Measurements from ENCODE around the gene SCRT2. TPM values are rescaled to one million over a fixed set of nuclear protein-coding genes. Genes with fewer than 3 reads are reported as not detected.

SCRT2 gene
- total RNA-seq, 1 donor from 2014 or later, result not detected

GRCh38 chr20:707451-708110 lies 32.0 kb upstream of the SCRT2 start:
- Mint-ChIP-seq H3K4me3 (no peak overlapping the region), H3K27me3 (ENCODE audit: insufficient read depth, low read depth) (peaks cover 37% of the 10 kb centered on the region), H3K27ac (no peak overlapping the region), H3K36me3 (peaks cover 3% of the 10 kb centered on the region), H3K9me3 (peaks cover 17% of the 10 kb centered on the region), H3K4me1 (peaks cover 19% of the 10 kb centered on the region)
- Histone ChIP-seq H3K4me2 (no peak overlapping the region), H3K9me3 (ENCODE audit: low read depth) (no peaks in the 10 kb centered on the region), H3K27ac (no peak overlapping the region), H2AFZ (replicated peaks) (no peak overlapping the region), H3K9ac (no peak overlapping the region), H3K27me3 (peaks cover 28% of the 10 kb centered on the region), H3K79me2 (ENCODE audit: low read depth) (no peaks in the 10 kb centered on the region), H3F3A (ENCODE audit: low read depth) (peaks cover 26% of the 10 kb centered on the region), H3K4me3 (no peak overlapping the region), H3K4me1 (peaks cover 5% of the 10 kb centered on the region), H4K20me1 (ENCODE audit: low read depth) (no peaks in the 10 kb centered on the region), H3K36me3 (no peaks in the 10 kb centered on the region)
- TF ChIP-seq CTCF (IDR thresholded peaks at IDR 0.05) (no peak), EZH2phosphoT487 (IDR thresholded peaks at IDR 0.05) (no peak), EZH2 (IDR thresholded peaks at IDR 0.05) (no peak)
- no peak for DNase-seq (ENCODE audit: low spot score)

- H3K9me3 ChIP-seq (ENCODE audit: low read depth), result no peaks in the 10 kb centered on the region
- no peak overlapping the region for H3K4me3 ChIP-seq
- no peak for DNase-seq (ENCODE audit: low spot score)
- peaks cover 28% of the 10 kb centered on the region for H3K27me3 ChIP-seq
- peaks cover 5% of the 10 kb centered on the region for H3K4me1 ChIP-seq
- no peak overlapping the region for H3K9ac ChIP-seq
- no peak overlapping the region for H3K4me2 ChIP-seq
- H3K79me2 ChIP-seq (ENCODE audit: low read depth), result no peaks in the 10 kb centered on the region
- H3K4me1 Mint-ChIP-seq, result peaks cover 19% of the 10 kb centered on the region
- no peak overlapping the region for H3K27ac Mint-ChIP-seq
- no peaks in the 10 kb centered on the region for H3K36me3 ChIP-seq
- H3K27me3 Mint-ChIP-seq (ENCODE audit: insufficient read depth, low read depth), result peaks cover 35% of the 10 kb centered on the region
- peaks cover 12% of the 10 kb centered on the region for H3K9me3 Mint-ChIP-seq
- no peak overlapping the region for H3K27ac ChIP-seq
- no peaks in the 10 kb centered on the region for H4K20me1 ChIP-seq (ENCODE audit: low read depth)
- peaks cover 3% of the 10 kb centered on the region for H3K36me3 Mint-ChIP-seq
- no peak overlapping the region for H2AFZ ChIP-seq (replicated peaks)
- H3F3A ChIP-seq (ENCODE audit: low read depth), result peaks cover 26% of the 10 kb centered on the region
- no peak overlapping the region for H3K4me3 Mint-ChIP-seq
- TF ChIP-seq EZH2phosphoT487 (IDR thresholded peaks at IDR 0.05), result no peak
- no peak for TF ChIP-seq EZH2 (IDR thresholded peaks at IDR 0.05)
- TF ChIP-seq CTCF (IDR thresholded peaks at IDR 0.05), result no peak
Measured at GRCh38 chr20:706366-706885, 30.8 kb upstream of the SCRT2 start.

- no peak overlapping the region for H3K4me3 ChIP-seq
- H3K4me2 ChIP-seq, result no peak overlapping the region
- Mint-ChIP-seq H3K9me3 (peaks cover 12% of the 10 kb centered on the region), H3K4me3 (no peak overlapping the region), H3K27ac (no peak overlapping the region), H3K27me3 (ENCODE audit: insufficient read depth, low read depth) (peaks cover 27% of the 10 kb centered on the region), H3K4me1 (peaks cover 18% of the 10 kb centered on the region), H3K36me3 (peaks cover 3% of the 10 kb centered on the region)
- H4K20me1 ChIP-seq (ENCODE audit: low read depth), result no peaks in the 10 kb centered on the region
- H2AFZ ChIP-seq (replicated peaks), result no peak overlapping the region
- no peak overlapping the region for H3K27ac ChIP-seq
- DNase-seq (ENCODE audit: low spot score), result no peak
- TF ChIP-seq CTCF (IDR thresholded peaks at IDR 0.05) (no peak), EZH2 (IDR thresholded peaks at IDR 0.05) (no peak), EZH2phosphoT487 (IDR thresholded peaks at IDR 0.05) (no peak)
- no peak overlapping the region for H3K9ac ChIP-seq
- no peaks in the 10 kb centered on the region for H3K79me2 ChIP-seq (ENCODE audit: low read depth)
- no peaks in the 10 kb centered on the region for H3K36me3 ChIP-seq
- peaks cover 14% of the 10 kb centered on the region for H3F3A ChIP-seq (ENCODE audit: low read depth)
- no peaks in the 10 kb centered on the region for H3K9me3 ChIP-seq (ENCODE audit: low read depth)
- peaks cover 12% of the 10 kb centered on the region for H3K4me1 ChIP-seq
- peaks cover 17% of the 10 kb centered on the region for H3K27me3 ChIP-seq
Measured at GRCh38 chr20:704726-705125, 29.1 kb upstream of the SCRT2 start.

All from neural progenitor cell (in vitro differentiated cells).